Smooth muscle cell (in vitro differentiated cells): ENCODE data around the gene RBM17. TPM values are rescaled to one million over a fixed set of nuclear protein-coding genes. Genes with fewer than 3 reads are reported as not detected.

Source experiments
- DNase-seq: peaks from one replicate; lab custom pipeline; 2025; ENCODE audit not compliant: unreplicated experiment; lab: John Stamatoyannopoulos, UW
- H2AFZ ChIP-seq: fragments of 200-600 bp; sonication (generic); 2 replicates; pipeline ENCODE4 v1.6.0; 2016; ENCODE audit warnings: antibody characterized with exemption, low read depth, mild to moderate bottlenecking
- H3F3A ChIP-seq: fragments of 200-600 bp; sonication (generic); 2 replicates; pipeline ENCODE4 v1.6.0; 2017; ENCODE audit warnings: antibody characterized with exemption, low read depth
- H3K27ac ChIP-seq: fragments of 200-600 bp; sonication (generic); 2 replicates; pipeline ENCODE4 v1.5.1; 2016; ENCODE audit warnings: low read depth, mild to moderate bottlenecking
- H3K27me3 ChIP-seq: fragments of 200-600 bp; sonication (generic); 2 replicates; pipeline ENCODE4 v1.6.1; 2016; ENCODE audit warnings: low read depth, mild to moderate bottlenecking
- H3K36me3 ChIP-seq: fragments of 200-600 bp; sonication (generic); 2 replicates; pipeline ENCODE4 v1.5.1; 2016; ENCODE audit warnings: low read depth
- H3K4me1 ChIP-seq: fragments of 200-600 bp; sonication (generic); 2 replicates; pipeline ENCODE4 v1.5.1; 2016; ENCODE audit warnings: low read depth
- H3K4me2 ChIP-seq: fragments of 200-600 bp; sonication (generic); 2 replicates; pipeline ENCODE4 v1.6.0; 2016; ENCODE audit warnings: mild to moderate bottlenecking
- H3K4me3 ChIP-seq: fragments of 200-600 bp; sonication (generic); 2 replicates; pipeline ENCODE4 v1.5.1; 2016; ENCODE audit warnings: mild to moderate bottlenecking
- H3K79me2 ChIP-seq: fragments of 200-600 bp; sonication (generic); 2 replicates; pipeline ENCODE4 v1.6.0; 2016; ENCODE audit warnings: low read depth, mild to moderate bottlenecking
- H3K9ac ChIP-seq: fragments of 200-600 bp; sonication (generic); 2 replicates; pipeline ENCODE4 v1.6.0; 2016; ENCODE audit warnings: low read depth
- H3K9me3 ChIP-seq: fragments of 200-600 bp; sonication (generic); replicated peaks from 2 replicates; pipeline ENCODE4 v1.5.1; 2016; ENCODE audit warnings: low read depth
- H4K20me1 ChIP-seq: fragments of 200-600 bp; sonication (generic); 2 replicates; pipeline ENCODE4 v1.6.0; 2016; ENCODE audit warnings: low read depth
- WGBS: methylation state at CpG from one replicate; pipeline ENCODE4 v1.1.7; 2016; ENCODE audit warnings: low lambda C conversion rate; 5-methylcytosine and 5-hydroxymethylcytosine counted together
- polyA plus RNA-seq: library from polyadenylated mRNA; unstranded; fragments of >200 nt; fragmentation: Nextera tagmentation; extraction: Ambion mirVana; gene quantifications from 2 replicates; pipeline ENCODE4 v1.2.1, GENCODE V29; 2016
- total RNA-seq: library from RNA; depleted of rRNA; stranded (reverse); fragments of >200 nt; gene quantifications from 2 replicates; pipeline ENCODE4 v1.2.3, GENCODE V29; 2014
- TF ChIP-seq, protein P1 (sequence below): fragments of 200-600 bp; sonication (generic); IDR thresholded peaks from 2 replicates; pipeline ENCODE4 v1.5.1; 2017; ENCODE audit warnings: borderline replicate concordance, mild to moderate bottlenecking, antibody characterized with exemption; ENCODE audit not compliant: insufficient read depth, poor library complexity, severe bottlenecking

RBM17 gene
- total and polyA plus RNA-seq, 2 experiments from 2014 or later = 20.0 to 68.3 TPM

DNA sequence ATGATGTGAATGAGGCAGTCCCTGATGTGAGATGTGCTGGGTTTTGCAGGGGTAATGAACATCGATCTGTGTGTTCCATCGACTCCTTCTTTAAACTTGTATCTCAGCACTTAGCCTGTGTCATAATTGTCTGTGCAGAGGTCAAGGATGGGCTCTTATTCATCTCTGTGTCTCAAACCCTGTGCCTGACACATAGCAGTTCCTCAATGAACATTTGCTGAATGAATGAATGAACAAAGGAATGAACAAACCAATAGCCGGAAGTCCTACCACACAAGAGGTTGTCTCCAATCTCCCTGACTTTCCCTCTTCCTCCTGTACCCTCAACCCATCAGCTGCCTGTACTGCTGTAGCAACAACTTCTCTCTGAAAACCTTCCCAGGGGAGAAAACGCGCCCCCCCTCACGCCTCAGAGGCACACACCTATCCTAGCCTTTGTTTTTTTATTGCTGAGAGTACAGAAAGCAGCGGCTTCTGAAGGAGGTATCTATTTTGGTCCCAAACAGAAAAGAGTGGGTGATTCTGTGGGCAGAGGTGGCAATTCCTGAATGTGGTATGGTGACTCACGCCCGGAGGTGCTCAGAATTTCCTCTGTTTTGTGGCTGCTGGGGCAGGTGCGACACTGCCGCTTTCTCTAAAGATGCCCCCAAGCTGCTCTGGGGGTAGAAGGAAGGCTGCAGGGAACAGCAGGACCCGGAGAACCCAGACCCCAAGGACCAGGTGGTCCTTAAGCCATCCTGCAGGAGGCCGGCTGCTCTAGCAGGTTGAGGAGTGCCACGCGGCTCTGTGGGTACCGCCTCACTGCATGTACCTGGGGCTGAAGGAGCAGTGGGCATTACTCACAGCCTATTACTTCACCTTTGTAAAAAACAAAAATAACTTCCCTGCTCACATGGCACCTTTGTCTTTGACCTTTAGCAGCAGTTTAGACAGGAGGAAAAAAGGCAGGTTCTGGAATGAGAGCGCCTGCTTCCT, 36.3 kb upstream of the RBM17 start:
- peaks cover 20% of the 10 kb centered on the region for H3K27me3 ChIP-seq
- H3K27ac ChIP-seq = no peak overlapping the region
- no peaks in the 10 kb centered on the region for H3K4me1 ChIP-seq
- H3K4me3 ChIP-seq = no peak overlapping the region
- WGBS = 91% methylated on average over 17 of the region's 17 CpGs
- H3K79me2 ChIP-seq = no peaks in the 10 kb centered on the region
- no peak overlapping the region for H3K9ac ChIP-seq
- no peaks in the 10 kb centered on the region for H3K9me3 ChIP-seq
- no peak overlapping the region for H3K4me2 ChIP-seq
- TF ChIP-seq, protein P1, sequence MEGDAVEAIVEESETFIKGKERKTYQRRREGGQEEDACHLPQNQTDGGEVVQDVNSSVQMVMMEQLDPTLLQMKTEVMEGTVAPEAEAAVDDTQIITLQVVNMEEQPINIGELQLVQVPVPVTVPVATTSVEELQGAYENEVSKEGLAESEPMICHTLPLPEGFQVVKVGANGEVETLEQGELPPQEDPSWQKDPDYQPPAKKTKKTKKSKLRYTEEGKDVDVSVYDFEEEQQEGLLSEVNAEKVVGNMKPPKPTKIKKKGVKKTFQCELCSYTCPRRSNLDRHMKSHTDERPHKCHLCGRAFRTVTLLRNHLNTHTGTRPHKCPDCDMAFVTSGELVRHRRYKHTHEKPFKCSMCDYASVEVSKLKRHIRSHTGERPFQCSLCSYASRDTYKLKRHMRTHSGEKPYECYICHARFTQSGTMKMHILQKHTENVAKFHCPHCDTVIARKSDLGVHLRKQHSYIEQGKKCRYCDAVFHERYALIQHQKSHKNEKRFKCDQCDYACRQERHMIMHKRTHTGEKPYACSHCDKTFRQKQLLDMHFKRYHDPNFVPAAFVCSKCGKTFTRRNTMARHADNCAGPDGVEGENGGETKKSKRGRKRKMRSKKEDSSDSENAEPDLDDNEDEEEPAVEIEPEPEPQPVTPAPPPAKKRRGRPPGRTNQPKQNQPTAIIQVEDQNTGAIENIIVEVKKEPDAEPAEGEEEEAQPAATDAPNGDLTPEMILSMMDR = no peak
- no peaks in the 10 kb centered on the region for H4K20me1 ChIP-seq
- H3K36me3 ChIP-seq = no peaks in the 10 kb centered on the region
- H3F3A ChIP-seq = no peaks in the 10 kb centered on the region
- H2AFZ ChIP-seq = no peak overlapping the region
- DNase-seq = no peak

DNA sequence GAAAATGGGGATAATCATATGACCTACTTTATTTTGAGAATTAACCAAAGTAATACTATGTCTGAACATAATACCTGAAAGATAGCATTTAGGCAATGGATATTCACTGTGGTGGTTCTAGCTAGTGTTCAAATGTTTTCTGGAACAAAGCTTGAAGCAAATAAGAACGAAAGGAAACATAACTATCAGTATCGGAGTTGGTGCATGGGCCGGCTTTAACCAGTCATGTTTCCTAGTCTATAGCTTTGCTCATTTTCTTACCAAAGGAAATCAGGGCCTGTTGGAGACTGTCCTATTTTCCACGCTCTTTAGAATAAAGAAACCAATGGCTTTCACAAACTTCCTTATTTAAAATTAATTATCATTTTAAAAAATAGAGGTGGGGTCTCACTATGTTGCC, 35.5 kb upstream of the RBM17 start:
- Histone ChIP-seq H3K27me3 (peaks cover 21% of the 10 kb centered on the region), H3K79me2 (no peaks in the 10 kb centered on the region), H3K9ac (no peak overlapping the region), H2AFZ (no peak overlapping the region), H3F3A (no peaks in the 10 kb centered on the region), H3K36me3 (no peaks in the 10 kb centered on the region), H3K4me2 (no peak overlapping the region), H3K4me3 (no peak overlapping the region), H3K4me1 (no peaks in the 10 kb centered on the region), H4K20me1 (no peaks in the 10 kb centered on the region), H3K27ac (no peak overlapping the region), H3K9me3 (no peaks in the 10 kb centered on the region)
- TF ChIP-seq, protein P1 = no peak
- no peak for DNase-seq
- WGBS = 85% methylated on average over 4 of the region's 4 CpGs

DNA sequence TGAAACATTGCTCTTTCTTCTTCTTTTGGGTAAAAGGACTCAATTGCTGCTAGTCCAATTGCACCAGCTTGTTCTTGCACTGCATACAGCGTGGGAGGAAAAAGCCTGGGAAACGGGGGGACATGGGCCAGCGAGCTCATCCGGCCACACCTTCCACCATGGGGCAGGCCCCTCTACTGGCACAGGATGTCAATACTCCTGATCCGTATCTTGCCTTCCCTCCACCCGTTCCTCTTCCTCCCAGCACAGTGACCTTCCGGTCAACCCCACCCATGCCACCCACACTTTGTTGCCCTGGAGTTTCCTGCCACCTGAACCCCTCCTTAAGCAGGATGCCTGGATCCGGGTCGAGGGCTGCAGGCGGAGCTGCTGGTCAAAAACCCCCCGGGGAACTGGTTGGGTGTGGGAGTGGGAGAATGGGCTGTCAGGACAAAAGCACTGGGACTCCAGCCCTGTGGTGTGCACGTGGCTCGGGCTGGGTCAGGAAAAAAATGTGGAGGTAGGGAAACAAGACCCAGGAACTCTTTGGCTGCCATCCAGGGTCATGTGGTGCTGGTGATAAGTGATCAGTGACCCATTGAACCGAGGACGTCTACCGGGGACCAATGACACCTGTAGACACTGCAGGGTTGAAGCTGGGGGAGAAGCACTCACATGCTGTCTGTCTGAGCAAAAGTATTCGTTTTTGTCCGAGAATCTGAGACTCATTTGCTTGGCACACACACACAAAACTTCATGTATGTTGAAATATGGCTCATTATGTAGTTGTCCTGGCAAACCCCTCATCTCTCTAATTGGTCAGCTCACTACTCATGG, 34.8 kb upstream of the RBM17 start:
- no peaks in the 10 kb centered on the region for H3F3A ChIP-seq
- no peak overlapping the region for H2AFZ ChIP-seq
- no peaks in the 10 kb centered on the region for H3K9me3 ChIP-seq
- TF ChIP-seq, protein P1 = no peak
- H3K4me3 ChIP-seq = no peak overlapping the region
- WGBS = 87% methylated on average over 18 of the region's 18 CpGs
- H3K9ac ChIP-seq = no peak overlapping the region
- no peaks in the 10 kb centered on the region for H4K20me1 ChIP-seq
- no peaks in the 10 kb centered on the region for H3K79me2 ChIP-seq
- H3K27ac ChIP-seq = no peak overlapping the region
- H3K36me3 ChIP-seq = no peaks in the 10 kb centered on the region
- DNase-seq = no peak
- no peak overlapping the region for H3K4me2 ChIP-seq
- no peaks in the 10 kb centered on the region for H3K4me1 ChIP-seq
- H3K27me3 ChIP-seq = peaks cover 22% of the 10 kb centered on the region
